Ramos (cell line): ENCODE measurements around the gene PGBD5.

Experiments
- in situ Hi-C: fragments of 300-500 bp; cut with MboI; formaldehyde crosslinking; loops from one replicate; pipeline ENCODE4 v1.14.3; 2022; ENCODE audit warnings: low sequenced_read_pairs; ENCODE audit not compliant: unreplicated experiment

The PGBD5 gene

GRCh38 chr1:230354005-230354404 is 72.1 kb downstream of the PGBD5 start:
- in situ Hi-C loops, result no loop called here

- in situ Hi-C loops, result no loop called here
These were observed 73.6 kb downstream of the PGBD5 start for GRCh38 chr1:230352537-230352936.

DNA sequence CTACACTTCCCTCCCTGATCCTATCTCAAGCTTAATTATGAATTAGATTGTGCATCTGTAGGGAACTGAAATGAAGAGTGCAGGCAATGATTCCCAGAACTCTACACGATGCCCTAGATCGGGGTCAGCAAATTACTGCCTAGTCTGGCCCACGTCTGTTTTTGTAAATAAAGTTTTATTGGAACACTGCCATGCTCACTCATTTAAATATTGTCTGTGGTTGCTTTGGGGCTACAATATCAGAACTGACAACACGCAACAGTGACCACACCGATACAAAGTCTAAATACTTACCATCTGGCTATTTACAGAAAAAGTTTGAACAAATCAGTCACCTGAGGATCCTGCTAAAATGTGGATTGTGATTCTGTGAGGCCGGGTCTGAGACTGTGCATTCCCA is 74.1 kb downstream of the PGBD5 start:
- in situ Hi-C loops, result no loop called here

DNA sequence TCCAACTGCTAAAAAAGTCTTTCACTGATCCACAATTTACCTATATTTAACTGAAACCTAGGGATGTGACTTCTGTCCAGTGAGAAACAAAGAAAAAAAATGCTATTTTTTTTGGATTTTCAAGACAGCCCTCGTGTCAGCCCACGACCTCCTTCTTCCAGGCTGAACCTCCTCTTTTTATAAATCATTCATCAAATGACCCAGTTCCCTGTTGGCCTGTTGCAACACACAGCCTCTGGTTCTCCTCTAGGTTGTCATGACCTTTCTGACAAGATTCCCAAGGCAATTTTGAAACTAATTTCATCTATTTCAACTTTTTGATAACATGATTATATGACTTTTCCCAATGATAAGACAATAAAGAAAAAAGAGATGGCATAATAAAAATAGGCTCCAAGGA is 74.6 kb downstream of the PGBD5 start:
- in situ Hi-C loops, result no loop called here

DNA sequence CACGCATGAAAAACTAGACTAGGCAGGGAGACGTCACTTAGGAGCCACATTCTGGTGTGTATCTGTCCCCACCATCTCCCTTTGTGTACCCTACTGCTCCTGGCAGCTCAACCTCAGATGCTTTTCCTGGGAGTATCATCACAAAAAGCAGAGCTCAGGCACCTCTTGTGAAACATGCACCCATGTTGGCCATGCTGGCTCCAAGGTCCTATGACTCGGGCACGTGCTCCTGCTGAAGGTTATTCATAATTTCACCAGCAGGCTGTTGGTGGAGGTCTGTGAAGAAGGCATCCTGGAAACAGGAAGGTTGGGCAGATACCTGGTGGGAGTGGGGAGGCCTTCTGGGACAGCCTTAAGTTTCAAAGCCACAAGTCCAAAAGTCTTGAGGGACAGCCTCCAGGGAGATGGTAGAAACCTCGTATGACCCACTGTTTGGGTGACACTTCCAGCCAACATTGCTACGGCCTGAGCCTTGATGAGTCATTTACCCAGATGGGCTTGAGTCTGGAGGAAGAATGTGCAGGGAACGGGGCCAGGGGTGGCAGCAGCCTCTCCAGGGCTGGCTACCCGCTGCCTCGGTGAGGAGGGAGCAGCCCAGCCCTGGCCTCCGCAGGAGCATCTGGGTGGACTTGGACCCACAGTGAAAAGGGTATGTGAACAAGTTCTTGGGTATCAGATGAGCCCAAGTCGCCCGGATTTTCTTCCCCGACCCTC is 75.8 kb downstream of the PGBD5 start:
- in situ Hi-C loops, result no loop called here

DNA sequence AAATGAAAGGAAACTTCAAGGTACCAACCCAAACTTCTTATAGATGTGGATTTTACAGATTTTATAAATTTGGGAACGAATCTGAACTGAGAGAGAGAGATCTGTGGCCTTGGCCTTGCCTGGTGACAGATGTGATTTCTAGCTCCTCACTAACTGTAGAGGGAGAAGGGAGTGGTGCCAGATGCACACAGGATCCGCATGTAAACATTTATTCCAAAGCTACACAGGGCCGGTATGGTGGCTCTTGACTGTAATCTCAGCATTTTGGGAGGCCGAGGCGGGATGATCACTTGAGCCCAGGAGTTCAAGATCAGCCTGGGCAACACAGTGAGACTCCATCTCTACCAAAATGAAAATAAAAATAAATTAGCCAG is 77.1 kb downstream of the PGBD5 start:
- in situ Hi-C loops, result no loop called here

DNA sequence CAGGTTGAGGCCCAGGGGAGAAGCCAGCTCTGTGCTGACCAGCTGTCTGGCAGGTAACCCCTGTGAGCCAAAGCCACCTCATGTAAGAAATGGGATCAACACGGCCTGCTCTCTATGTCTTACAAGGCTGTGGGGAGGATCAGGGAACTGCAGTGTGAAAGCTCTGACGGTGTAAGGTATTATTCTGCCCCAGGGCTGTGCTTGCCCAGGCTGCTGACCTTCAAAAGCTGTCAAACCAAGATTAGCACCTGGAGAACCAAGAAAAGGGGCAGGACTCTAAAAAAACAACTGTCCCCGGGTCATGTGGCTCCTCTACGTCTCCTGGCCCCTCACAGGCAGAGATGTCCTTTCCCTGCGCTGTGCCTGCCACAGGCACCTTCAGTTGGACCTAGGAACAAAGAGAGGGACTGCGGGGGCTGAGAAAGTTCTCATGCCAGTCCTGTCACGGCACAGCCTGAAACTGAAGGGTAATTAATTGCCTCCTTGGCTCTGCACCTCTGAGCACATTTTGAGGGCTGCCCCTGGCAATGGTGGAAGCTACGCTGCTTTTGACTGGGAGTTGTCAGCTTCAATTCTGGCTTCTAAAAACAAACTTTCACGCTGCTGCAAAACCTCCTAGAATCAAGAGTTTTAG is 77.6 kb downstream of the PGBD5 start:
- in situ Hi-C loops, result no loop called here

GRCh38 chr1:230347896-230348295 is 78.2 kb downstream of the PGBD5 start:
- in situ Hi-C loops, result no loop called here

GRCh38 chr1:230345139-230345885 is 80.8 kb downstream of the PGBD5 start:
- in situ Hi-C loops, result no loop called here

DNA sequence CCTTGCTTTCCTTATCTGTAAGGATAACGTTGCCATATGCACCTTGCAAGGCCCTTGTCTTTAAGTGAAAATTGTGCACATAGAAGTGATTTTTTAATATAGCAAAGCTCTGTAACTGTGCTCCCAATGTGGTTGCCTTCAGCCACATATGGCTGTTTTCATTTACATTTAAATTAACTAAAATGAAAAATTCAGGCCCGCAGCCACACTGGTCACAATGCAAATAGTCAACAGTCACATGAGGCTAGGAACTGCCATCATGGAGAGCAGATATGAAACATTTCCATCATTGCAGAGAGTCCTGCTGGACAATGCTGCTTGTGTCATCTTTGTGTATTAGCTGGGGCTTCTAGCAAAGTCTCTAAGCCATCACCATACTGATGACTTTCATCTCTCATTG is 83.4 kb downstream of the PGBD5 start:
- in situ Hi-C loops, result no loop called here

DNA sequence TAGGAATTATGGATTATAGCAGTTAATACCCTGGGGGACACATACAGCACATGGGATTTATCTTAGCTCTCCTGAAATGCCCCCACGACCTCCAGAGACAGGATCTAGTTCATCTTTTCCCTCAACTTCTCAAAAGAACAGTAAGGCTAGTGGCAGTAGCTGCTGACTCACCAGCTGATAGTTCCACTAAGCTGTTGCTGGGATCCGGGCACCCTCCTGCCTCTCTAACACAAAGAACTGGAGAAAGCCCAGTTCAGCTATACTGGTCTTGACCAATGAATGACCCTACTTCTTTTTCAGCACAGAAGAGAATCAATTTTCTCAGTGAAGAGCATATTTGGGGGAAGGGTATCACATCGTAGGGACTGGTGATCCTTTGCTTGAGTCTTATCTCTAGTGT is 84.1 kb downstream of the PGBD5 start:
- in situ Hi-C loops, result no loop called here

DNA sequence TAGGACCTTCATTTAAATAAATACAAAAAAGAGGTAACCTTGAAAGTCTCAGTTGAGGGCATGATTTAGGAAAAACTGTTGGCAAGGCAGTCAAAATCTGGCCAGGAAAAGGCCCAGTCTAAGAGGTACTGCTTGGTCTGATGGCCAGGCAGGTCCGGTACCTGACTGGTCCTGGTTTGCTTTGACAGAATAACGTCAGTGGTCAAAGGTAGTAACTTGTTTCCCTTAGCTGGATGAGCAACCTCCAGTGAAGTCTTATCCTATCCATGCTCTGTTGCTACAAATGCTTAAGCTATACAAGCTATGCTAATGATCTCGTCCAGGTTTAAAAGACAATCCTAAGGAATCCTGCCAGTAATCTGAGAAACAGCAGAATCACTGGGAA is 85.0 kb downstream of the PGBD5 start:
- in situ Hi-C loops, result no loop called here

DNA sequence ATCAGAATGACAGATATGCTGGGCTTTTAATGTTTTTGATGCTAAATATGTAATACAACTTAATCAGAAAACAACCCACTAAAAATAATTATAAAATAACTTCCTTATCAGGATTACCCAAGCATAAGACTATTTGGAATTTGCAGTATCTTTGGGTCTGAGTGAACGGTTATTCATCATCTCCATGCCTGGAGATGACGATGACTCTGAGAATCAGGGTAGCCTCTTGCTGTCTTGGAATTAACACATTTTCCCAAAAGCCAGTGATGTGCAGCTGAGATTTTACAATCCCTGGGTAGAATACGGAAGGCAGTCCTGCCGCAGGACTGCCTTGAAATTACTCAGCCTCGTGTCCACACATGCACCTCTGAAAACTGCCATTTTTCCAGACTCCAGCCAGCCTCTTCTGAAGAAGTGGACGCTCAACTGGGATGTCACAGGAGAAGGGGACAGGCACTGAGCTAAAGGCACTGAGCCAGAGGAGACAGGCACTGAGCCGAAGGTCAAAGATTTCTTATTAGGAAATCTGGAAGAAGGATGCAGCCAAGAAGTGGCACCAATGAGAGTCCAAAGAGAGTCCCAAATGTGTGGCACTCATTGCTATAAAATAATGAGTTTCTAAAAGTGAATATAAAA is 85.5 kb downstream of the PGBD5 start:
- in situ Hi-C loops, result no loop called here

GRCh38 chr1:230339033-230339432 is 87.1 kb downstream of the PGBD5 start:
- in situ Hi-C loops, result no loop called here

GRCh38 chr1:230337266-230337665 is 88.9 kb downstream of the PGBD5 start:
- in situ Hi-C loops, result no loop called here

- in situ Hi-C loops, result no loop called here
These were observed 90.1 kb downstream of the PGBD5 start for GRCh38 chr1:230335861-230336522.

DNA sequence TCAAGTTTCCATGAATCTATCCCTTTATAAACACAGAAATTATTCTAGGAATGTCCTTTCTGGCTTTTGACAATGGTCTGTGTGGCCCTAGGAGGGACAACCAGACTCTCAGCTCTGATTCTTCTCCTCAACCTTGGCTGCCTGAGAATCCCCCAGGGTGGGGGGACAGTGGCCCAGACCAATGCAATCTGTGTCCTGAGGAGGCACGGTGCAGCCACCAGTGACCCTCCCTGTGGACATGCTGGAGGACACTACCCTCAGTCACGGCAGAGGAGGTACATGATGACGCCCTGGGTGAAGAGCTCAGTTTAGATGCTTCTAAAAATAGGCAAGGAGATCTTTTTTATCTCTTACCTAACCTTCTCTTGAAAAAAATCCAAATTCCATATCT is 91.7 kb downstream of the PGBD5 start:
- in situ Hi-C loops, result no loop called here

- in situ Hi-C loops, result no loop called here
These were observed 92.3 kb downstream of the PGBD5 start for GRCh38 chr1:230333590-230334446.

DNA sequence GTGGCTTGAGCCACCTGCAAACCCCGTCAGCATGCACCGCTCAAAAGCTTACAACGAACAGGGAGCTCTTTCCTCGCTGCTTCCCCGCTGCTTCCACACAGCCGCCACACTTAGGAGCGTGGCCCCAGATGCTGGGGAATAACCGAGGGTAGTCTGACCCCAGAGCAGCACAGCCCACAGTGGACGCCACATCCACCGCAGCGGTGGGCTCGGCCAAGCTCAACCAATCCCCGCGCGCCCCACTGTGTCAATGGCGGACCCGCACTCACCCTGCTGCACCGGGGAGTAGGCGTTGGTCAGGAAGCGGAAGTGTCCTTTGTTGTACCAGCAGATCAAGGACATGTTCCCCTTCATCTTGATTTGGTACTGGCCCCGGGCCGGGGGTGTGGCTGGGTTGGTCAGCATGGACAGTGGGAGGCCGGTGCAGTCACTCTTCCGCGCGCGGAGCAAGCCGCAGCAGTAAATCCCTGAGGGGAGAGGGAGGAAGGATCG is 93.5 kb downstream of the PGBD5 start:
- in situ Hi-C loops, result no loop called here

DNA sequence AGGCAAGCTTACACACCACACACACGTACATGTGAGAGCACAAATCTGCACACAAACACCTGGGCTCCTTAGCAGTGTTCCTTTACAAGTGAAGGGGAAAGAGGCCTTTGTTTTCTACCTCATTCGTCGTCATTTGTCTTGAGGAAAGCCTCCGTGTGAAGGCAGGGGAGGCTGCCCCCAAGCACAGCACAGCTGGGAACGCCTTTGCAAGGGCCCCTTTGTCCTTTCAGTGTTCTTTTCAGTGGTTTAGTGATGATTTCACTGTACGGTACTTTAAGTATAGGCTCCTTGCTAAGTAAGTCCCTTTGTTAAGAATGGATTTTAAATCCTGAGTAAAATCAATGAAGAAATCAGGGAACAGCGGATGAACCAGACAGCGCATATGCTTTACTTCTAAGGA is 94.1 kb downstream of the PGBD5 start:
- in situ Hi-C loops, result no loop called here
